ENCODE results near the gene RNF20. TPM values are rescaled to one million over a fixed set of nuclear protein-coding genes. Genes with fewer than 3 reads are reported as not detected.
A peak's percentile ranks its signal among the peaks of the same experiment; 100 is the strongest.

The RNF20 gene
- 20.5 and 24.9 TPM in 2 replicates for total RNA-seq (2013; cell fraction: nucleolus; rRNA removed)
- total RNA-seq (2014; rRNA removed) (15.0 and 16.4 TPM in 2 replicates), total RNA-seq (2014; rRNA removed; fragmentation: Illumina TruSeq; extraction: Trizol) (25.2 and 26.3 TPM in 2 replicates), total RNA-seq (2021) (28.0 and 38.9 TPM in 2 replicates), polyA plus RNA-seq (2011; rRNA removed) (27.1 and 31.6 TPM in 2 replicates), polyA plus RNA-seq (2014; fragmentation: Illumina TruSeq; extraction: Trizol) (27.7 and 33.6 TPM in 2 replicates), polyA plus RNA-seq (2014; fragmentation: Nextera tagmentation; extraction: Ambion mirVana) (10 to 100 TPM in 1 of 2 experiments, 1 to 10 TPM in 1; 7.5 to 12.6 TPM), polyA plus RNA-seq (2014; rRNA removed) (14.4 and 15.2 TPM in 2 replicates), polyA plus RNA-seq (2016; fragmentation: Nextera tagmentation; extraction: Ambion mirVana) (10 to 100 TPM; 29.7 to 30.4 TPM), polyA minus RNA-seq (2011; rRNA and poly(A)+ RNA removed) (22.2 and 45.9 TPM in 2 replicates), Bru-seq, nascent RNA (percentile 84 among the genes with signal in this experiment), BruChase-seq, experiment 1, labeled RNA remaining after a 6-hour chase (percentile 82 among the genes with signal in this experiment), BruChase-seq, experiment 2, labeled RNA remaining after a 2-hour chase (percentile 81 among the genes with signal in this experiment)
- 24.9 TPM for polyA plus RNA-seq (2011; ENCODE audit: low read depth)
- polyA plus RNA-seq (2011; cell fraction: cytosol; rRNA removed) = 10.1 and 12.0 TPM in 2 replicates
- polyA plus RNA-seq (2011; cell fraction: nucleus; rRNA removed) = 19.0 and 21.8 TPM in 2 replicates
- polyA plus RNA-seq (2012) = 19.3 and 21.6 TPM in 2 replicates
- polyA minus RNA-seq (2011; cell fraction: cytosol; rRNA and poly(A)+ RNA removed) = 7.8 and 8.5 TPM in 2 replicates
- polyA minus RNA-seq (2011; cell fraction: nucleus; rRNA and poly(A)+ RNA removed) = 13.8 and 19.0 TPM in 2 replicates
- long read RNA-seq, experiment 1, transcript RNF20-202 (20 exons, 3,940 nt) = major isoform, 5 of 33 reads
- long read RNA-seq, experiment 1, partial matches to known transcripts = 22 of 33 reads
- long read RNA-seq, experiment 1, other reads (novel, unspliced or antisense) = 6 of 33 reads
- long read RNA-seq, experiment 2, transcript RNF20-202 (20 exons, 3,940 nt) = major isoform, 8 of 302 reads
- long read RNA-seq, experiment 2, partial matches to known transcripts = 274 of 302 reads
- long read RNA-seq, experiment 2, other reads (novel, unspliced or antisense) = 20 of 302 reads

DNA sequence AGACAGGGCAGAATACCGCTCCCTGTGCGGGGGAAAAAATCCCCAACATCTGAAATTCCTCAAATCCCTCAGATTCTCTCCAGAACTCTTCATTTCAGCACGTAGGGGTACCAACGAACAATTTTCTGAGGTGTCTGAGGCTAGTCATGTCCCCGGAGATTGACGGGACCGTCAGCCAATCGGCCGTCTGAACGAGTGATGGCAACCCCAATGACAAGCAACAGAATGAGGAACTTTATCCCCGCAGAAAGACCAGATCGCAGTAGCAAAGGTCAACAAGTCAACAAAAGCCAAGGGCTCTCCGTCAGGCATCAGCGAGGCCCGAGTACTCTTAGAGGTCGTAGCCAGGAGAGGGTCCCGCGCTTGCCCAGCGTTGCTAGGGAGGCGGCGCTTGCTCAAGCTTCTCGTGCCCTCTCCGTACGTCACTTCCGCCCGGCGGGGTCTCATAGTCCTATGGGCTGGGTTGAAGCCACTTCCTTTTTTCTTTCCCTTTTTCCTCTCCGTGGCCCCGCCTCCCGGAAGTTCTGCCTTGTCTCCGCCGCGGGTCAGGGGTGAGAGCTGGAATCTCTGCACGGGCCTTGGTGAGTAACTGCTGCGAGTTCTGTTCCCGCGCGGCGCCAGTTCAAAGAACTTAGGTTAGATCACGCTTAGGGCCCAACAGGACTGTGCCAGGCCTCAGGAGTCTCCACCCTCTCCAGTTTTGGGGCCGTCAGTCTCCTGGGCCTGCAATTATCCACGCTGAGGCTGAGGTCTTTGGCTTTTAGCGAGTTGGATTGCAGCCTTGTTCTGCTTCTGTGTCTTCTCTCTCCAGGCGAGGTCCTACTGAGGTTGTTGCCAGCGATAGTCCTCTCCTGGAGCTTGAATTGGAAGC, at the start of gene RNF20:
TSS of gene RNF20 (plus strand) at position 520 of the 871 bp plus-strand sequence. CDS start 1,571 bp downstream, outside the sequence.
- POLR2A ChIA-PET = interaction anchor here (0.6 to 1.3 kb wide), 4 partner anchors 31 to 138 kb away, joined by 3 to 8 read pairs (median 4); partner anchors contain the start of genes MRPL50 and ZNF189
- peak within 1 kb of the TSS; percentile 86 for H3K4me3 ChIP-seq
- CTCF ChIA-PET = interaction anchor here (0.7 to 16.7 kb wide), 12 partner anchors 9 to 145 kb away, joined by 3 to 228 read pairs (median 4); partner anchors contain the start of genes MRPL50 and ZNF189
- no peaks in the 10 kb centered on the region for H3K27me3 ChIP-seq (replicated peaks in 1 of 2; ENCODE audit: control insufficient read depth in 2 of 2, insufficient read depth in 2 of 2, low read length in 1 of 2)
- SMC1A ChIA-PET (ENCODE audit: uncharacterized antibody, unreplicated experiment) = interaction anchor here (0.8 to 7.9 kb wide), 7 partner anchors 11 to 161 kb away, joined by 3 to 41 read pairs (median 3); partner anchors contain the start of genes MRPL50 and ZNF189
- in situ Hi-C loops (cut with MboI) = loop anchor here (5.0 kb wide), 2 partner anchors 76 to 136 kb away; partner anchors contain the start of genes MRPL50 and ZNF189
- DNase-seq (ENCODE audit: low read depth, low spot score) (peak; percentile 94), ATAC-seq (peak; percentile 95), FAIRE-seq (peak; percentile 99)
- H3K4me2 ChIP-seq (ENCODE audit: control insufficient read depth, insufficient read depth) = peak within 1 kb of the TSS; percentile 77
- BruUV-seq (replicated peaks) = no TSS peak
- WGBS (ENCODE audit: insufficient coverage, insufficient replicate concordance, low lambda C conversion rate, missing lambda C conversion rate) = 1% methylated on average over 45 of the region's 45 CpGs
- intact Hi-C loops (cut with micrococcal nuclease; ENCODE audit: unreplicated experiment) = loop anchor here (2.0 to 5.0 kb wide), 2 partner anchors 135 to 416 kb away; partner anchors contain the start of genes MRPL50 and ZNF189
- H3K27ac ChIP-seq (ENCODE audit: control insufficient read depth, insufficient read depth) = peak within 1 kb of the TSS; percentile 85
- peaks cover 15% of the 10 kb centered on the region for H3K79me2 ChIP-seq (ENCODE audit: control insufficient read depth, insufficient read depth, low read length)
- H3K4me1 ChIP-seq (ENCODE audit: control insufficient read depth, insufficient read depth, low read length) = no peaks in the 10 kb centered on the region
- H3K9me3 ChIP-seq (replicated peaks; ENCODE audit: control insufficient read depth, insufficient read depth, low read length) = no peaks in the 10 kb centered on the region
- RAD21 ChIA-PET (ENCODE audit: unreplicated experiment) = interaction anchor here (1.0 to 2.1 kb wide), 7 partner anchors 32 to 135 kb away, joined by 3 to 15 read pairs (median 4); partner anchors contain the start of genes MRPL50 and ZNF189
- 0 out of 4 replicates have a peak, but pooled peaks cover 0 to 3% of the 10 kb centered on the region in 2 experiments for H3K36me3 ChIP-seq (ENCODE audit: control insufficient read depth in 2 of 2, insufficient read depth in 2 of 2, low read length in 1 of 2)
- peak within 1 kb of the TSS; percentile 79 for H3K9ac ChIP-seq (ENCODE audit: control insufficient read depth, insufficient read depth, low read length)
- H2AFZ ChIP-seq (ENCODE audit: control insufficient read depth, low read depth, low read length) = peak within 1 kb of the TSS; percentile 100
- no peaks in the 10 kb centered on the region; the same call in 1 of the 2 replicates for H4K20me1 ChIP-seq (ENCODE audit: control insufficient read depth, insufficient read depth)
- no peak for TF ChIP-seq RFX5 (IDR thresholded peaks at IDR 0.05; ENCODE audit: low read depth, low read length)
- peak; percentile 61 for TF ChIP-seq IKZF1 (conservative IDR thresholded peaks at IDR 0.05)
- no peak for TF ChIP-seq SMC3 (IDR thresholded peaks at IDR 0.05; ENCODE audit: borderline replicate concordance, low read length)
- TF ChIP-seq, protein P1, sequence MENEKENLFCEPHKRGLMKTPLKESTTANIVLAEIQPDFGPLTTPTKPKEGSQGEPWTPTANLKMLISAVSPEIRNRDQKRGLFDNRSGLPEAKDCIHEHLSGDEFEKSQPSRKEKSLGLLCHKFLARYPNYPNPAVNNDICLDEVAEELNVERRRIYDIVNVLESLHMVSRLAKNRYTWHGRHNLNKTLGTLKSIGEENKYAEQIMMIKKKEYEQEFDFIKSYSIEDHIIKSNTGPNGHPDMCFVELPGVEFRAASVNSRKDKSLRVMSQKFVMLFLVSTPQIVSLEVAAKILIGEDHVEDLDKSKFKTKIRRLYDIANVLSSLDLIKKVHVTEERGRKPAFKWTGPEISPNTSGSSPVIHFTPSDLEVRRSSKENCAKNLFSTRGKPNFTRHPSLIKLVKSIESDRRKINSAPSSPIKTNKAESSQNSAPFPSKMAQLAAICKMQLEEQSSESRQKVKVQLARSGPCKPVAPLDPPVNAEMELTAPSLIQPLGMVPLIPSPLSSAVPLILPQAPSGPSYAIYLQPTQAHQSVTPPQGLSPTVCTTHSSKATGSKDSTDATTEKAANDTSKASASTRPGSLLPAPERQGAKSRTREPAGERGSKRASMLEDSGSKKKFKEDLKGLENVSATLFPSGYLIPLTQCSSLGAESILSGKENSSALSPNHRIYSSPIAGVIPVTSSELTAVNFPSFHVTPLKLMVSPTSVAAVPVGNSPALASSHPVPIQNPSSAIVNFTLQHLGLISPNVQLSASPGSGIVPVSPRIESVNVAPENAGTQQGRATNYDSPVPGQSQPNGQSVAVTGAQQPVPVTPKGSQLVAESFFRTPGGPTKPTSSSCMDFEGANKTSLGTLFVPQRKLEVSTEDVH (IDR thresholded peaks at IDR 0.05; ENCODE audit: low read depth, partially characterized antibody) = peak; percentile 91
- peak; percentile 77 for TF ChIP-seq NFYA (IDR thresholded peaks at IDR 0.05; ENCODE audit: borderline replicate concordance, low read depth, low read length)
- TF ChIP-seq CHD2 (IDR thresholded peaks at IDR 0.05; ENCODE audit: borderline replicate concordance, low read depth, low read length) = peak; percentile 61; the same call in 1 of the 2 replicates
- TF ChIP-seq TCF12 (IDR thresholded peaks at IDR 0.05; ENCODE audit: low read depth, low read length) = no peak
- TF ChIP-seq YBX1 (IDR thresholded peaks at IDR 0.05) = no peak
- peak; percentile 80 to 89 for TF ChIP-seq BHLHE40 (IDR thresholded peaks at IDR 0.05; ENCODE audit: borderline replicate concordance in 1 of 2, low read depth in 2 of 2, low read length in 1 of 2)
- TF ChIP-seq NR2C1 (IDR thresholded peaks at IDR 0.05) = peak; percentile 93
- TF ChIP-seq PBX3 (IDR thresholded peaks at IDR 0.05; ENCODE audit: insufficient replicate concordance, low read depth, low read length) = peak; percentile 98
- TF ChIP-seq CREB1 (IDR thresholded peaks at IDR 0.05; ENCODE audit: low read depth) = peak; percentile 94
- peak; percentile 57; the same call in 1 of the 2 replicates for TF ChIP-seq ATF7 (IDR thresholded peaks at IDR 0.05; ENCODE audit: low read depth)

All from GM12878 (cell line).